ENCODE results near the gene EIF3K. TPM values are rescaled to one million over a fixed set of nuclear protein-coding genes. Genes with fewer than 3 reads are reported as not detected.

Gene EIF3K
- polyA plus RNA-seq, 2 of the 4 experiments (the other 2 are of a cell fraction), result 419 to 937 TPM

GRCh38 chr19:38647966-38648768 is 29.2 kb downstream of the EIF3K start:
- peak overlapping the region; percentile 87 to 91 for H3K27ac ChIP-seq
- peaks cover 44% of the 10 kb centered on the region for H3K4me1 ChIP-seq
- WGBS (ENCODE audit: missing lambda C conversion rate), result under 1% methylated on average over 19 of the region's 19 CpGs
- ChIA-PET POLR2A (interaction anchor here (0.6 to 4.1 kb wide), 24 partner anchors 9 to 757 kb away, joined by 3 to 61 read pairs (median 5); partner anchors contain the start of genes EIF3K, NFKBIB and SARS2), CTCF (interaction anchor here (0.8 to 10.0 kb wide), 19 partner anchors 10 to 282 kb away, joined by 3 to 157 read pairs (median 6); partner anchors contain the start of genes FAM98C, MRPS12 and SARS2)
- no peak for ATAC-seq
- H3K9me3 ChIP-seq, result no peaks in the 10 kb centered on the region
- TF ChIP-seq, protein P1, sequence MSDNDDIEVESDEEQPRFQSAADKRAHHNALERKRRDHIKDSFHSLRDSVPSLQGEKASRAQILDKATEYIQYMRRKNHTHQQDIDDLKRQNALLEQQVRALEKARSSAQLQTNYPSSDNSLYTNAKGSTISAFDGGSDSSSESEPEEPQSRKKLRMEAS (IDR thresholded peaks at IDR 0.05), result no peak; the same call in 1 of the 2 replicates
- TF ChIP-seq EP300 (IDR thresholded peaks at IDR 0.05) (peak in 1 of 2 experiments; percentile 28; a peak in 1 of 5 replicates), HES2 (IDR thresholded peaks at IDR 0.05) (no peak), REST (IDR thresholded peaks at IDR 0.05) (no peak), ZNF302 (CRISPR knock-in tag; IDR thresholded peaks at IDR 0.05) (no peak), RFX5 (IDR thresholded peaks at IDR 0.05) (no peak), NPAS2 (CRISPR knock-in tag; IDR thresholded peaks at IDR 0.05; ENCODE audit: borderline replicate concordance) (no peak), FOXS1 (CRISPR knock-in tag; IDR thresholded peaks at IDR 0.05) (no peak), CHD2 (IDR thresholded peaks at IDR 0.05; ENCODE audit: low read length, partially characterized antibody) (no peak), RAD21 (conservative IDR thresholded peaks at IDR 0.05 in 1 of 2, IDR thresholded peaks at IDR 0.05 in 1 of 2) (0 out of 5 replicates have a peak, but pooled peaks of 1 of the 2 experiments have one; percentile 30)
- TF ChIP-seq, protein P2, sequence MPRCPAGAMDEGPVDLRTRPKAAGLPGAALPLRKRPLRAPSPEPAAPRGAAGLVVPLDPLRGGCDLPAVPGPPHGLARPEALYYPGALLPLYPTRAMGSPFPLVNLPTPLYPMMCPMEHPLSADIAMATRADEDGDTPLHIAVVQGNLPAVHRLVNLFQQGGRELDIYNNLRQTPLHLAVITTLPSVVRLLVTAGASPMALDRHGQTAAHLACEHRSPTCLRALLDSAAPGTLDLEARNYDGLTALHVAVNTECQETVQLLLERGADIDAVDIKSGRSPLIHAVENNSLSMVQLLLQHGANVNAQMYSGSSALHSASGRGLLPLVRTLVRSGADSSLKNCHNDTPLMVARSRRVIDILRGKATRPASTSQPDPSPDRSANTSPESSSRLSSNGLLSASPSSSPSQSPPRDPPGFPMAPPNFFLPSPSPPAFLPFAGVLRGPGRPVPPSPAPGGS (IDR thresholded peaks at IDR 0.05), result no peak
- TF ChIP-seq, protein P3, sequence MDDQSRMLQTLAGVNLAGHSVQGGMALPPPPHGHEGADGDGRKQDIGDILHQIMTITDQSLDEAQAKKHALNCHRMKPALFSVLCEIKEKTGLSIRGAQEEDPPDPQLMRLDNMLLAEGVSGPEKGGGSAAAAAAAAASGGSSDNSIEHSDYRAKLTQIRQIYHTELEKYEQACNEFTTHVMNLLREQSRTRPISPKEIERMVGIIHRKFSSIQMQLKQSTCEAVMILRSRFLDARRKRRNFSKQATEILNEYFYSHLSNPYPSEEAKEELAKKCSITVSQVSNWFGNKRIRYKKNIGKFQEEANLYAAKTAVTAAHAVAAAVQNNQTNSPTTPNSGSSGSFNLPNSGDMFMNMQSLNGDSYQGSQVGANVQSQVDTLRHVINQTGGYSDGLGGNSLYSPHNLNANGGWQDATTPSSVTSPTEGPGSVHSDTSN (IDR thresholded peaks at IDR 0.05), result peak; percentile 58; the same call in 1 of the 2 replicates
- TF ChIP-seq, protein P4, sequence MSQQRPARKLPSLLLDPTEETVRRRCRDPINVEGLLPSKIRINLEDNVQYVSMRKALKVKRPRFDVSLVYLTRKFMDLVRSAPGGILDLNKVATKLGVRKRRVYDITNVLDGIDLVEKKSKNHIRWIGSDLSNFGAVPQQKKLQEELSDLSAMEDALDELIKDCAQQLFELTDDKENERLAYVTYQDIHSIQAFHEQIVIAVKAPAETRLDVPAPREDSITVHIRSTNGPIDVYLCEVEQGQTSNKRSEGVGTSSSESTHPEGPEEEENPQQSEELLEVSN (IDR thresholded peaks at IDR 0.05; ENCODE audit: borderline replicate concordance, low read depth), result no peak
- DNase-seq (ENCODE audit: low read depth in 1 of 2, low spot score in 1 of 2), result no peak
- H3K4me3 ChIP-seq, result peak overlapping the region; percentile 85
- FAIRE-seq, result no peak
- peak overlapping the region; percentile 83 for H3K4me2 ChIP-seq

- Histone ChIP-seq H3K4me1 (peaks cover 51% of the 10 kb centered on the region), H3K9me3 (no peaks in the 10 kb centered on the region), H3K4me2 (peak overlapping the region; percentile 83), H3K27ac (peak overlapping the region; percentile 87 to 91), H3K4me3 (peak overlapping the region; percentile 85)
- DNase-seq (ENCODE audit: low read depth in 1 of 2, low spot score in 1 of 2) (no peak), FAIRE-seq (no peak), ATAC-seq (no peak)
- ChIA-PET CTCF (interaction anchor here (0.7 to 10.0 kb wide), 16 partner anchors 9 to 281 kb away, joined by 3 to 157 read pairs (median 6); partner anchors contain the start of genes FAM98C, MRPS12 and SARS2), POLR2A (interaction anchor here (1.0 to 4.1 kb wide), 11 partner anchors 9 to 200 kb away, joined by 3 to 61 read pairs (median 9); partner anchors contain the start of gene EIF3K)
- whole genome bisulfite sequencing (ENCODE audit: missing lambda C conversion rate), result 1% methylated on average over 12 of the region's 13 CpGs
- TF ChIP-seq, protein P5, sequence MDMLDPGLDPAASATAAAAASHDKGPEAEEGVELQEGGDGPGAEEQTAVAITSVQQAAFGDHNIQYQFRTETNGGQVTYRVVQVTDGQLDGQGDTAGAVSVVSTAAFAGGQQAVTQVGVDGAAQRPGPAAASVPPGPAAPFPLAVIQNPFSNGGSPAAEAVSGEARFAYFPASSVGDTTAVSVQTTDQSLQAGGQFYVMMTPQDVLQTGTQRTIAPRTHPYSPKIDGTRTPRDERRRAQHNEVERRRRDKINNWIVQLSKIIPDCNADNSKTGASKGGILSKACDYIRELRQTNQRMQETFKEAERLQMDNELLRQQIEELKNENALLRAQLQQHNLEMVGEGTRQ (IDR thresholded peaks at IDR 0.05), result no peak
- TF ChIP-seq EHMT2 (IDR thresholded peaks at IDR 0.05; ENCODE audit: low read depth) (no peak), NPAS2 (CRISPR knock-in tag; IDR thresholded peaks at IDR 0.05; ENCODE audit: borderline replicate concordance) (no peak), RAD21 (conservative IDR thresholded peaks at IDR 0.05 in 1 of 2, IDR thresholded peaks at IDR 0.05 in 1 of 2) (no peak), POLR2A (IDR thresholded peaks at IDR 0.05; ENCODE audit: low read length) (no peak), JUNB (IDR thresholded peaks at IDR 0.05) (no peak), HDAC2 (IDR thresholded peaks at IDR 0.05) (no peak), KDM5A (IDR thresholded peaks at IDR 0.05) (no peak), ZSCAN20 (CRISPR knock-in tag; IDR thresholded peaks at IDR 0.05) (no peak), BHLHE40 (IDR thresholded peaks at IDR 0.05; ENCODE audit: low read depth, low read length) (no peak)
- TF ChIP-seq, protein P1 (IDR thresholded peaks at IDR 0.05), result no peak
- TF ChIP-seq, protein P6, sequence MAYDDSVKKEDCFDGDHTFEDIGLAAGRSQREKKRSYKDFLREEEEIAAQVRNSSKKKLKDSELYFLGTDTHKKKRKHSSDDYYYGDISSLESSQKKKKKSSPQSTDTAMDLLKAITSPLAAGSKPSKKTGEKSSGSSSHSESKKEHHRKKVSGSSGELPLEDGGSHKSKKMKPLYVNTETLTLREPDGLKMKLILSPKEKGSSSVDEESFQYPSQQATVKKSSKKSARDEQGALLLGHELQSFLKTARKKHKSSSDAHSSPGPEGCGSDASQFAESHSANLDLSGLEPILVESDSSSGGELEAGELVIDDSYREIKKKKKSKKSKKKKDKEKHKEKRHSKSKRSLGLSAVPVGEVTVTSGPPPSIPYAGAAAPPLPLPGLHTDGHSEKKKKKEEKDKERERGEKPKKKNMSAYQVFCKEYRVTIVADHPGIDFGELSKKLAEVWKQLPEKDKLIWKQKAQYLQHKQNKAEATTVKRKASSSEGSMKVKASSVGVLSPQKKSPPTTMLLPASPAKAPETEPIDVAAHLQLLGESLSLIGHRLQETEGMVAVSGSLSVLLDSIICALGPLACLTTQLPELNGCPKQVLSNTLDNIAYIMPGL (CRISPR knock-in tag; IDR thresholded peaks at IDR 0.05; ENCODE audit: borderline replicate concordance), result 0 out of 2 replicates have a peak, but pooled peaks have one; percentile 19
Measured at GRCh38 chr19:38648769-38649304, 29.8 kb downstream of the EIF3K start.
